ENCODE results near the gene LDLR.

DNA sequence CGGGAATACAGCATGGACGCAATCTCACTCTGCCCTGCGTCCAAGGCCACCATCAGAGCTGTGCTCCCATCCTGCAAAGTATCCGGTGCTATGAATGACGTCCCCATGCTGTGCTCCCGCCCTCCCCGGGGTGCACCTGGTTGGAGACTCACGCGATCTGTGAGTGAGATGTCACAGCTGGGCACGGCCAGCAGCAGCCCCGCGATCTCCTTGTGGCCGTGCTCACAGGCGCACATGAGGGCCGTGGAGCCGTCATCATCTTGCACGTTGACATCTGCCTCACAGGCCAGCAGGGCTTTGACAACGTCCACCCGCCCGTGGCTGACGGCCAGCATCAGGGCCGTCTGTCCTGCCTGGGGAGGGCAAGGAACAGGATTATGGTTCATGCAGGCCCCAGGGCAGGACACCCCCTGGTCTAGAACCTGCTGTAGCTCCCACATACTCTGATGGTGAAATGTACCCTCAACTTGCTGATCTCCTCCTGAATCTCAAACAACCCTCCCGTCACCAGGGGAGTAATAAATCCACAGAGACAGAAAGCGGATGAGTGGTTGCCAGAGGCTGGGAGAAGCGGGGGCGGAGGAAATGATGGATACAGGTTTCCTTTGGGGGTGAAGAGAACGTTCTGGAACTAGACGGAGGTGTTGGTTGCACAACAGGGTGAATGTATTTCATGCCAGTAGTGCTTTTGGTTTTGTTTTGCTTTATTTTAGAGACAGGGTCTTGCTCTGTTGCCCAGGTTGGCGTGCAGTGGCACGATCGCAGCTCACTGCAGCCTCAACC, 80.8 kb downstream of the LDLR start:
- TF ChIP-seq, protein P1, sequence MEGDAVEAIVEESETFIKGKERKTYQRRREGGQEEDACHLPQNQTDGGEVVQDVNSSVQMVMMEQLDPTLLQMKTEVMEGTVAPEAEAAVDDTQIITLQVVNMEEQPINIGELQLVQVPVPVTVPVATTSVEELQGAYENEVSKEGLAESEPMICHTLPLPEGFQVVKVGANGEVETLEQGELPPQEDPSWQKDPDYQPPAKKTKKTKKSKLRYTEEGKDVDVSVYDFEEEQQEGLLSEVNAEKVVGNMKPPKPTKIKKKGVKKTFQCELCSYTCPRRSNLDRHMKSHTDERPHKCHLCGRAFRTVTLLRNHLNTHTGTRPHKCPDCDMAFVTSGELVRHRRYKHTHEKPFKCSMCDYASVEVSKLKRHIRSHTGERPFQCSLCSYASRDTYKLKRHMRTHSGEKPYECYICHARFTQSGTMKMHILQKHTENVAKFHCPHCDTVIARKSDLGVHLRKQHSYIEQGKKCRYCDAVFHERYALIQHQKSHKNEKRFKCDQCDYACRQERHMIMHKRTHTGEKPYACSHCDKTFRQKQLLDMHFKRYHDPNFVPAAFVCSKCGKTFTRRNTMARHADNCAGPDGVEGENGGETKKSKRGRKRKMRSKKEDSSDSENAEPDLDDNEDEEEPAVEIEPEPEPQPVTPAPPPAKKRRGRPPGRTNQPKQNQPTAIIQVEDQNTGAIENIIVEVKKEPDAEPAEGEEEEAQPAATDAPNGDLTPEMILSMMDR (IDR thresholded peaks at IDR 0.05): no peak
- no peak for TF ChIP-seq POLR2A (IDR thresholded peaks at IDR 0.05)

Measured in tibial nerve (tissue), 3 donors.